MM.1S (cell line): Measurements from ENCODE around the gene RFX7.

Experiments
- DNase-seq: peaks from one replicate; pipeline ENCODE4 v3.0.0-alpha.2; 2015
- H2AFZ ChIP-seq: fragments of 300-600 bp; sonication (generic); 2 replicates; pipeline ENCODE4 v1.6.0; 2016; ENCODE audit warnings: antibody characterized with exemption, low read length
- H3F3A ChIP-seq: fragments of 300-600 bp; sonication (generic); 2 replicates; pipeline ENCODE4 v1.6.1; 2016; ENCODE audit warnings: mild to moderate bottlenecking, antibody characterized with exemption, low read length, moderate library complexity, mixed read lengths; ENCODE audit not compliant: insufficient read depth
- H3K27ac ChIP-seq: fragments of 300-600 bp; sonication (generic); 2 replicates; pipeline ENCODE4 v1.5.1; 2016; ENCODE audit warnings: mild to moderate bottlenecking, low read length
- H3K27me3 ChIP-seq: fragments of 300-600 bp; sonication (generic); replicated peaks from 2 replicates; pipeline ENCODE4 v1.6.0; 2016; ENCODE audit warnings: low read length; ENCODE audit not compliant: insufficient read depth
- H3K36me3 ChIP-seq: fragments of 300-600 bp; sonication (generic); replicated peaks from 2 replicates; pipeline ENCODE4 v1.6.1; 2016; ENCODE audit warnings: mild to moderate bottlenecking, low read length, mixed read lengths; ENCODE audit not compliant: insufficient read depth
- H3K4me1 ChIP-seq: fragments of 300-600 bp; sonication (generic); 2 replicates; pipeline ENCODE4 v1.6.1; 2016; ENCODE audit warnings: low read length, mixed read lengths
- H3K4me2 ChIP-seq: fragments of 300-600 bp; sonication (generic); 2 replicates; pipeline ENCODE4 v1.6.0; 2016; ENCODE audit warnings: low read depth, low read length
- H3K4me3 ChIP-seq: fragments of 300-600 bp; sonication (generic); 2 replicates; pipeline ENCODE4 v1.5.1; 2016; ENCODE audit warnings: low read length, mixed read lengths
- H3K79me2 ChIP-seq: fragments of 300-600 bp; sonication (generic); 2 replicates; pipeline ENCODE4 v1.6.1; 2016; ENCODE audit warnings: mixed run types, low read length, mixed read lengths
- H3K9ac ChIP-seq: fragments of 300-600 bp; sonication (generic); 2 replicates; pipeline ENCODE4 v1.6.1; 2016; ENCODE audit warnings: low read length, mixed read lengths
- H3K9me2 ChIP-seq: fragments of 300-600 bp; sonication (generic); replicated peaks from 2 replicates; pipeline ENCODE4 v1.6.1; 2016; ENCODE audit warnings: mild to moderate bottlenecking, low read length, mixed read lengths; ENCODE audit not compliant: insufficient read depth
- H3K9me3 ChIP-seq: fragments of 300-600 bp; sonication (generic); replicated peaks from 2 replicates; pipeline ENCODE4 v1.6.1; 2016; ENCODE audit warnings: mild to moderate bottlenecking, low read length, mixed read lengths; ENCODE audit not compliant: insufficient read depth
- H4K20me1 ChIP-seq: fragments of 300-600 bp; sonication (generic); 2 replicates; pipeline ENCODE4 v1.6.1; 2016; ENCODE audit warnings: mild to moderate bottlenecking, low read length, moderate library complexity, mixed read lengths; ENCODE audit not compliant: insufficient read depth
- CTCF ChIP-seq: fragments of 300-600 bp; sonication (generic); IDR thresholded peaks from 2 replicates; pipeline ENCODE4 v1.5.1; 2016; ENCODE audit warnings: antibody characterized with exemption, low read length, mixed read lengths
- EZH2 ChIP-seq: fragments of 300-600 bp; sonication (generic); optimal IDR thresholded peaks from 2 replicates; pipeline ENCODE3; 2017; ENCODE audit warnings: low read depth, mild to moderate bottlenecking, antibody characterized with exemption, low read length, mixed read lengths
- EZH2phosphoT487 ChIP-seq: fragments of 300-600 bp; sonication (generic); IDR thresholded peaks from 2 replicates; pipeline ENCODE4 v1.6.1; 2018; ENCODE audit warnings: antibody characterized with exemption, low read length

RFX7 gene

DNA sequence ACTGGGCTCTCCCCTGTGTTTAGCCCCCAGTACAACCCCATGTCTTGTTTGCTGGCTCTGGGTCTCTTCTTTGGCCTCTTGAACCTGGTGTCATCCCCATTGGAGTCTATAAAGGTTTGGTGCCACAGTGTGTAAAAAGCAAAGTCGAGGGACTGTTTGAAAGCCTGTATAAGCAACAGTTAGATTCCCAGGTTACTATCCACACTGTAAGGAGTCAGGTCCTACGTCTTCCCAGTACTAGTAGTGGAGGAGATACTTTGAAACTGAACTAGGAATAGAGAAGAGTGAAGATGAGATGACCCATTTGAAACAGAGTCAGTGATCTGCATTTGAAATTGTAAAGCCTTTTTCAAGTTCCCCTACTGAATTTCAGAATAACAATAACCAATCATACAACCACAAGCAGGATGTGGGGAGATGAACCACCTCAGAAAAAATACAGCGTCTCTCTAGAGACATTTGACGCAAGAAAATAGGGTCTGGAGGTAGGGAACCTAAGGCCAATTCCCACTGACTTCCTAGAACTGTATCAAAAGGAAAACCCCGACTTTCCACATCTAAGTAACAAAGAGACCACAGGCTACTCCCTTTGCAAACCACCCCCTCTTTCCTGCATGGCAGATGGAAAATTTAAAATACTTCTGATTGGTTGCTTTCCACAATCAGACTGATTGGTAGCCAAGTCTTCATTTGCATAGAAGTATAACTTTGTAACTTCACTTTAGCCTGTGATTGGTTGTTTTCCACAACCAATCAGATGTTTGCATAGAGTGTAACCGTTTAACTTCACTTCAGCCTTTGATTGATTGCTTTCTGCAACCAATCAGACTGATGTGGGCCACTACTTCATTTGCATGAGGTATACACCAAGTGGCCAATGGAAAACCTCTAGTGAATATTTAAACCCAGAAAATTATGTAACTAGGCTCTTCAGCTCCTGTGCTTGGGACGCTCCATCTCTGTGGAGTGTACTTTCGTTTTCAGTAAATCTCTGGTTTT is 200.4 kb downstream of the RFX7 start:
- no peak overlapping the region for H3K4me3 ChIP-seq
- H3K4me1 ChIP-seq = no peaks in the 10 kb centered on the region
- no peaks in the 10 kb centered on the region for H4K20me1 ChIP-seq
- H3K27me3 ChIP-seq = no peaks in the 10 kb centered on the region
- H3K9me3 ChIP-seq = no peaks in the 10 kb centered on the region
- H3K9me2 ChIP-seq = no peaks in the 10 kb centered on the region
- H3K36me3 ChIP-seq = no peaks in the 10 kb centered on the region
- no peak overlapping the region for H3K9ac ChIP-seq
- no peak overlapping the region for H3K27ac ChIP-seq
- no peak for DNase-seq
- no peaks in the 10 kb centered on the region for H3K79me2 ChIP-seq
- no peak overlapping the region for H3K4me2 ChIP-seq
- TF ChIP-seq EZH2phosphoT487 (no peak), CTCF (no peak), EZH2 (no peak)
- no peaks in the 10 kb centered on the region for H3F3A ChIP-seq
- no peak overlapping the region for H2AFZ ChIP-seq

DNA sequence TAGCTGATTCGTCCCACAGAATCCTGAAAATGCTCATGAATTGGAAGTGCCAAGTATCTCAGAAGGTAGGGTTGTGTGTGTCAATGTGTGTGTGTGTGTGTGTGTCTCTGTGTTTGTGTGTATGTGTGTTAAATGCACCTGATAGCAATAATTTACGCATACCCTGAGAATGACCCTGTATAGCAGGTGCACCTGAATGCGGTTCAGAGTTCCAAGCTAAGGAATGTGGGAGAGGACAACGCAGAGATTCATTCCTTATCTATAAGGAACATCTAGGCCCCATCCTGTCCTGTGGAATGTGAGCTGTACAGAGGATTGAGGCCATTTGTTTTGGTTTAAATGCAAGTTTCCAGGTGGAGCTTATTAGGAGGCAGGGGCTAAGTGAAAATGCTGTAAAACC is 201.2 kb downstream of the RFX7 start:
- no peaks in the 10 kb centered on the region for H3K9me3 ChIP-seq
- no peaks in the 10 kb centered on the region for H3K9me2 ChIP-seq
- H3F3A ChIP-seq = no peaks in the 10 kb centered on the region
- no peaks in the 10 kb centered on the region for H4K20me1 ChIP-seq
- no peaks in the 10 kb centered on the region for H3K4me1 ChIP-seq
- TF ChIP-seq CTCF (no peak), EZH2 (no peak), EZH2phosphoT487 (no peak)
- no peak overlapping the region for H3K9ac ChIP-seq
- no peak overlapping the region for H3K27ac ChIP-seq
- DNase-seq = no peak
- no peak overlapping the region for H3K4me3 ChIP-seq
- no peaks in the 10 kb centered on the region for H3K27me3 ChIP-seq
- H3K36me3 ChIP-seq = no peaks in the 10 kb centered on the region
- H3K4me2 ChIP-seq = no peak overlapping the region
- no peaks in the 10 kb centered on the region for H3K79me2 ChIP-seq
- H2AFZ ChIP-seq = no peak overlapping the region

DNA sequence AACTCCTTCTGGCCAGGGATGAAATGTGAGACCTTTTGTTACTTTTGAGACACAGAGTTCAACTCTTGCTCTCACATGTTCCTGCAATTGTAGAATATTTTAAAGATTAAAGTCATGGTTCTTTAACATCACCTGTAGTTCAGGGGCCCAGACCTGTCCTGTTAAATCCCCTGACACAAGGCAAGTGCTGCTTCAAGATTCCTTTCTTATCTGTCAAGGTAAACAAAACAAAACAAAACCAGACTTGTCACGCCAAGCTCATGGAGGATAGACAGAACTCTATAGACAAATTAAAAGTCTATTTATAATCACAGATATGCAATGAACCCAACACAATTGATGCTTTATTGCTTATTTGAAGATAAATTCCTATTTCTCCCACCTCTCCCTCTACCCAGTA is 201.6 kb downstream of the RFX7 start:
- H3K9me2 ChIP-seq = no peaks in the 10 kb centered on the region
- H3K9me3 ChIP-seq = no peaks in the 10 kb centered on the region
- no peaks in the 10 kb centered on the region for H4K20me1 ChIP-seq
- H3F3A ChIP-seq = no peaks in the 10 kb centered on the region
- H3K36me3 ChIP-seq = no peaks in the 10 kb centered on the region
- TF ChIP-seq EZH2phosphoT487 = no peak
- no peak for TF ChIP-seq EZH2
- TF ChIP-seq CTCF = no peak
- no peak overlapping the region for H3K9ac ChIP-seq
- DNase-seq = no peak
- no peaks in the 10 kb centered on the region for H3K27me3 ChIP-seq
- no peak overlapping the region for H3K4me3 ChIP-seq
- H3K27ac ChIP-seq = no peak overlapping the region
- no peaks in the 10 kb centered on the region for H3K4me1 ChIP-seq
- no peak overlapping the region for H2AFZ ChIP-seq
- H3K4me2 ChIP-seq = no peak overlapping the region
- no peaks in the 10 kb centered on the region for H3K79me2 ChIP-seq
